Kidney glomerular epithelial cell (primary cell): Measurements from ENCODE around the gene KIAA0232.
"Not testable (repeated sequence)": the region's sequence is repeated elsewhere in the genome, so short reads cannot be mapped to it uniquely, and the experiment has no call there.

Experiments
- DNase-seq: peaks from one replicate; lab custom pipeline; 2025; lab: John Stamatoyannopoulos, UW

Gene KIAA0232

GRCh38 chr4:6881908-6882307 lies 99.4 kb downstream of the KIAA0232 start:
- DNase-seq = no peak

GRCh38 chr4:6884341-6884870 lies 101.9 kb downstream of the KIAA0232 start:
- no peak for DNase-seq

GRCh38 chr4:6885953-6886557 lies 103.5 kb downstream of the KIAA0232 start:
- DNase-seq = peak; percentile 69

GRCh38 chr4:6886886-6887285 lies 104.4 kb downstream of the KIAA0232 start:
- DNase-seq = no peak

- DNase-seq = no peak
These were observed 105.3 kb downstream of the KIAA0232 start for GRCh38 chr4:6887591-6888371.

- DNase-seq = no peak
These were observed 106.1 kb downstream of the KIAA0232 start for GRCh38 chr4:6888506-6889071.

GRCh38 chr4:6889101-6889735 lies 106.7 kb downstream of the KIAA0232 start:
- DNase-seq = no peak

GRCh38 chr4:6889736-6890324 lies 107.3 kb downstream of the KIAA0232 start:
- no peak for DNase-seq

- DNase-seq = no peak
These were observed 107.8 kb downstream of the KIAA0232 start for GRCh38 chr4:6890358-6890757.

- not testable (repeated sequence) for DNase-seq
These were observed 108.4 kb downstream of the KIAA0232 start for GRCh38 chr4:6890971-6891370.

- no peak for DNase-seq
These were observed 109.1 kb downstream of the KIAA0232 start for GRCh38 chr4:6891436-6892170.

- DNase-seq = peak; percentile 21
These were observed 109.8 kb downstream of the KIAA0232 start for GRCh38 chr4:6892190-6892908.

- DNase-seq = no peak
These were observed 110.3 kb downstream of the KIAA0232 start for GRCh38 chr4:6892909-6893202.

- DNase-seq = peak; percentile 83
These were observed 111.0 kb downstream of the KIAA0232 start for GRCh38 chr4:6893449-6894085.

GRCh38 chr4:6894086-6894478 lies 111.6 kb downstream of the KIAA0232 start:
- no peak for DNase-seq

- no peak for DNase-seq
These were observed 112.3 kb downstream of the KIAA0232 start for GRCh38 chr4:6894528-6895498.

- DNase-seq = no peak
These were observed 113.5 kb downstream of the KIAA0232 start for GRCh38 chr4:6896035-6896434.

- DNase-seq = no peak
These were observed 116.2 kb downstream of the KIAA0232 start for GRCh38 chr4:6898763-6899162.

- no peak for DNase-seq
These were observed 117.8 kb downstream of the KIAA0232 start for GRCh38 chr4:6900181-6900812.
